ENCODE data around the gene SLC9B2. TPM values are rescaled to one million over a fixed set of nuclear protein-coding genes. Genes with fewer than 3 reads are reported as not detected.

The SLC9B2 gene, protein sequence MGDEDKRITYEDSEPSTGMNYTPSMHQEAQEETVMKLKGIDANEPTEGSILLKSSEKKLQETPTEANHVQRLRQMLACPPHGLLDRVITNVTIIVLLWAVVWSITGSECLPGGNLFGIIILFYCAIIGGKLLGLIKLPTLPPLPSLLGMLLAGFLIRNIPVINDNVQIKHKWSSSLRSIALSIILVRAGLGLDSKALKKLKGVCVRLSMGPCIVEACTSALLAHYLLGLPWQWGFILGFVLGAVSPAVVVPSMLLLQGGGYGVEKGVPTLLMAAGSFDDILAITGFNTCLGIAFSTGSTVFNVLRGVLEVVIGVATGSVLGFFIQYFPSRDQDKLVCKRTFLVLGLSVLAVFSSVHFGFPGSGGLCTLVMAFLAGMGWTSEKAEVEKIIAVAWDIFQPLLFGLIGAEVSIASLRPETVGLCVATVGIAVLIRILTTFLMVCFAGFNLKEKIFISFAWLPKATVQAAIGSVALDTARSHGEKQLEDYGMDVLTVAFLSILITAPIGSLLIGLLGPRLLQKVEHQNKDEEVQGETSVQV
- 20.3 and 20.6 TPM in 2 replicates for total RNA-seq

DNA sequence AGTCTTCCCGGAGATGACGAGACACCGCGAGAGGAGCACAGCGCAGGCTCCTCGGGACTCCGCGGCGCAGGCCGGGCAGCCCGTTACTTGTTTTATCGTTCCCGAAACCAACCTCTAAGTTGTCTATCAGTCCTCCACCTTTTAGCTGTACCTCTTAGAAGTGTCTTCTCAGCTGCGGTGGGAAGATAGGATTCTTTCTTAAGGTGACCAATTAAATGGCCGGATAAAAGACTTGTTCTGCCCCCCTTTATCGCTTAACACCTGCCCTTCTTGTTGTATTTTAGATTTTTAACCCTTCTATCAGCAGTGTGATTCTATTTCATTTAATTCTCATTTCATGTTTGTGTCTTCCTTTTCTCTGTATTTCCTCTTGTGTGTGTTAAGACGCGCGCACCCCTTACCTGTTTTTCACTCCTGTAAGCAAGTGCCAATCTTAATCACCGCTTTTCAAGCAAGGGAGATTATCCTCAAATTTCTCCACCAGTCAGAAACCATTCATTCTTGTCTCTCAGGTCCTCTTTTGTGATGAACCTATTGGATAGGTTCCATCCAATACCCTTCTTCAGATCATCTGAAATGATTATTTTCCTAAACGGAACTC, at the start of gene SLC9B2:
Gene SLC9B2, minus strand, starts transcription at position 15 of the 601 bp plus-strand sequence. CDS start 9,211 bp downstream, outside the sequence.

DNA sequence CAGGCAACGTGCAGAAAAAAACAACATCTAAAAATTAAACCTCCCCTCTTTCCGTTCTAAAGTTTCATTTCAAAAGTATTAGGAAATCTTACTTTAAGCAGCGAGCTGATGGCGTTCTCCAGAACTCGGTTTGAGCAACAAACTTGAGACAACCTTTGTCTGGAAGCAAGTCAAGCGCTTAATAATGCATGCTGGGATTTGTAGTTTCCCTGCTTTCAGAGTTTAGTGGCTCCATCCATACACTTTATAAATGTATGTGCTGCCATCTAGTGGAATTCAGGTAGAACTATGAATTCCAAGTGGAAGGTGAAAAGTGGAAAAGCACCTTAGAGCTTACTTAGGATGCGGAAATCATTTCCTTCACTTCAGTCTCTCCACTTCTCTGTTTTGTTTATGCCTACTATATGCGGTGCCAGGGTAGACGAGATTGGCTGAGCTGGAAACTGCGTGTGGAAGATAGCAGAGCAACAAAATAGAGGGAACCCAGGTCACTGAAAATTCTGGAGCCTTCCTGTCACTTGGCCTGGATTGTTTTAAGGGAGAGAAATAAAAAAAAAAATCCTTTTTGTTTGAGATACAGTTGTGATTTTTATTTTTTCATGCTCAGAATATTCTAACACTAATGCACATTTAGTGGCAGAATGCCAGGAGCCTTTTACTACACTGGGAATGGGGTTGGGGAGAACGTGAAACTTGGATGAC, 23.3 kb upstream of the SLC9B2 start, which contains the start of gene BDH2:
Gene BDH2, minus strand, starts transcription at position 144 of the 702 bp plus-strand sequence. CDS start 3,580 bp downstream, outside the sequence.

DNA sequence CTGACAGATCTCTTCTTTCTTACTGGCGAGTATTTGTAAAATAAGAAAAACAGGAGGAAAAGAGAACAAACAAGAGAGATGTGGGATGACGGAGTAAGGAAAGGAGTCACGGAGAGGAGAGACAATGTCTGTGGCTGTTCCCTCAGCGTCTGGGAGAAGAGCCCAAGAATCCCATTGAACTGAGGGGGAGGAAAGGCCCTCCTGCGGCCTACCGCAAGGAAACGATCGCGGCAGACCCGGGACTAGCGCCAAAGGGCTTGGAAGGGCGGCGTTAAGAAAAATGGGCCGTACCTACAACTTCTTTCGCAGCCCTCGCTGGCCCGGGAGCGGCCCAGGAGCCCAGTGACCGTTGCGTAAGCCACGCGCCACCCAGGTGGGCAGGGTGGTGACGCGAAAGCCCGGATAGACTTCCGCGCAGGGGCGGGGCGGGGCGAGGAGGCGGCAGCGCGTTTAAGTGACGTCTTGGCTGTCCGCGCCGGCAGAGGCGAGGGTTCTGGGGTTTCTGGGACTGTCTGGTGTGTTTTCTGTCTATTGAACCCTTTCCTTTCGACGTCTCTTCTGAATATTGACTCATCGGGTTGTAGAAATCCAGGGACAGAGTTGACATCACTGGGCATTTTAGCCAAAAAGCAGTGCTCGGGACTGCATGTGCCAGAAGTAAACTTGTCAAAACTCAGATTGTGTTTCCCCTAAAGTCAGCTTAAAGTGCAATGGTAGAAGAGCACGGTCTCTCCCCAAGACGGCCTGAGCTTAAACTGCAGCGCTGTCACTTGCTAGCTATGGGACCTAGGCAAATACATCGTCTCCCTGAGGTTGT, 57.0 kb downstream of the SLC9B2 start, which contains the start of gene SLC9B1:
Gene SLC9B1, minus strand, starts transcription at position 398 of the 817 bp plus-strand sequence. CDS start 27,994 bp downstream, outside the sequence.

Other genes with a start within 250 kb of the SLC9B2 start
- 261 and 275 TPM in 2 replicates for gene UBE2D3, start 249.2 kb downstream of the SLC9B2 start, total RNA-seq
- gene CISD2, start 207.8 kb downstream of the SLC9B2 start, total RNA-seq: 34.4 and 36.6 TPM in 2 replicates
- gene SLC9B1, start 57.1 kb downstream of the SLC9B2 start, total RNA-seq: 2.9 and 4.9 TPM in 2 replicates
- 62.9 and 88.9 TPM in 2 replicates for gene BDH2, start 23.1 kb upstream of the SLC9B2 start, total RNA-seq
- 10.5 and 14.5 TPM in 2 replicates for gene CENPE, start 121.6 kb upstream of the SLC9B2 start, total RNA-seq

All from aortic smooth muscle cell (primary cell).